ENCODE results near the gene APBA1. TPM values are rescaled to one million over a fixed set of nuclear protein-coding genes. Genes with fewer than 3 reads are reported as not detected.
"Not testable (repeated sequence)": the region's sequence is repeated elsewhere in the genome, so short reads cannot be mapped to it uniquely, and the experiment has no call there.

Gene APBA1
- total RNA-seq, 1 donor, result 0.52 TPM

DNA sequence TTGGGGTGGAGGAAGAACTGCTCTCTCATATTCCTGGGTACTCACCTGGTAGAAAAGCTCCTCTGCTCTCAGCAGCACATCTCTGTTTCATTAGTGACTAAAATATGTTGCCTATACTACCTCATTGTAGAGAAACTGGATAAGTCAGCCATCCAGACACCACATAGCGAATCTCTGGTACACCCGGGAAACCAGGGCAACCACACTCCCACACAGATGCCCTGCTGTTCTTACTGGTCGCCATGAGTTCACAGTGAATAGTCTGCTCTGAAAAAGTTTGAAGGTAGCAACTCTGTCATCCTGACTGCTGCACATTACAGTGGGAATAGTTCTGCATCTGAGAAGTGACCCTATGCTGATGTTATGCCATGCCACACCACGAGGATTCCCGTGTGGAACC is 212.2 kb downstream of the APBA1 start:
- H3K4me3 ChIP-seq (ENCODE audit: low read length), result no peak overlapping the region
- H3K27me3 ChIP-seq (ENCODE audit: insufficient read depth, low read length), result no peaks in the 10 kb centered on the region
- no peaks in the 10 kb centered on the region for H3K9me3 ChIP-seq (ENCODE audit: low read depth, low read length)
- H3K4me1 ChIP-seq (ENCODE audit: insufficient read depth, low read length), result no peaks in the 10 kb centered on the region

DNA sequence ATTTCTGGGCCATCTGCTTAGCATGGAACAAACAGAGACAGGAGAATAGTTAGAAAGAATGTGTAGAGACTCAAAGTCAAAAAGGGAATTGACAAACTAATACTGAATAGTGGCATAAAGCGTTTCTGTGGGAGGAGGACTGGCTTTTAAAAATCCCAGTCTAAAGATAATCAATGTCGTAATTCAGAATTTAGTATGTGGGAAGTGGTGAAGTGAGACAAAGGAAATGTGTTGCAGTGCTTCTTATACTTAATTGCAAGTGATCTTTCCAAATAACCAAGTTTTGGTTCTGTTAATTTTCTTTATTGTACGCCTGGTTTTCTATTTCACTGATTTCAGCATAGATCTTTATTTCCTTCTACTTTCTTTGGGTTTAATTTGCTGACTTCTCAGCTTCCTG is 214.0 kb downstream of the APBA1 start:
- Histone ChIP-seq H3K27me3 (ENCODE audit: insufficient read depth, low read length) (no peaks in the 10 kb centered on the region), H3K9me3 (ENCODE audit: low read depth, low read length) (no peaks in the 10 kb centered on the region), H3K4me1 (ENCODE audit: insufficient read depth, low read length) (peaks cover 7% of the 10 kb centered on the region), H3K4me3 (ENCODE audit: low read length) (no peak overlapping the region)

DNA sequence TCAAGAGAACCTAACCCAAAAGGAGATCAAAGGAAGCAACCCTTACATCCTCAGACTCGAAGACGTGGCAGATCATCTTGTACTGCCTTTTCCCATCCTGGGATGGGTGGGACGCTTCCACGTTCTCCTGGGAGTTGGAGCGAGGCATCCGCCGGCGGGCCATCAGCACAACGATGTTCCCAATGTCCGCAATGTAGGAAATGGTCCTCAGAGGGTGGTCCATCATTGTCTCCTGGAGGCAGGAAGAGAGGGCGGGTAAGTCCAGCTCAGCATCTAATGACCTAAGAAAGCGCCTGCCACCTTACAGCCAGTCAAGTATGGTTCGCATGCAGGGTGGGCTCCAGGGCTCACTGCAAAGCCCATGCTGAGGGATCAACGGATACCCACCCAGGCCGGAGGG is 216.0 kb downstream of the APBA1 start:
- H3K27me3 ChIP-seq (ENCODE audit: insufficient read depth, low read length), result no peaks in the 10 kb centered on the region
- no peaks in the 10 kb centered on the region for H3K9me3 ChIP-seq (ENCODE audit: low read depth, low read length)
- peaks cover 7% of the 10 kb centered on the region for H3K4me1 ChIP-seq (ENCODE audit: insufficient read depth, low read length)
- no peak overlapping the region for H3K4me3 ChIP-seq (ENCODE audit: low read length)

DNA sequence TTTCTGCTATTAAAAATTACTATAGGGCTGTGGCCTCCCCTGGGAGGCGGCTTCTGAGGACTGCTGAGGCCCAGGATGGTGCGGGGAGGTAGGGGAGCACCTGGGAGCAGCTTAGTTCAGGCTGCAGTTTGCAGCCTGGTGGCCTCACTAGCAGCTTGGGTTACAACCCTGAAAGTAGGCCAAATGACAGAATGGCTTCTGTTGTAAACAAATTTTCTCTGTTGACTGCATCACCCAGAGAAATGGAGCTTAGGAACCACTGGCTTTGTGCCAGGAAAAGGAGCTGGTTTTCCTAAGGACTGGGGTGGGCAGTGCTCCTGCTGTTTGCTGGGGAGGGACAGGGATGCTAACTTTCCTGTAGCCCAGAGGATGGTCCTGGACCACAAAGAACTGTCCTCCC is 216.9 kb downstream of the APBA1 start:
- Histone ChIP-seq H3K4me1 (ENCODE audit: insufficient read depth, low read length) (peaks cover 7% of the 10 kb centered on the region), H3K27me3 (ENCODE audit: insufficient read depth, low read length) (no peaks in the 10 kb centered on the region), H3K4me3 (ENCODE audit: low read length) (no peak overlapping the region), H3K9me3 (ENCODE audit: low read depth, low read length) (no peaks in the 10 kb centered on the region)

DNA sequence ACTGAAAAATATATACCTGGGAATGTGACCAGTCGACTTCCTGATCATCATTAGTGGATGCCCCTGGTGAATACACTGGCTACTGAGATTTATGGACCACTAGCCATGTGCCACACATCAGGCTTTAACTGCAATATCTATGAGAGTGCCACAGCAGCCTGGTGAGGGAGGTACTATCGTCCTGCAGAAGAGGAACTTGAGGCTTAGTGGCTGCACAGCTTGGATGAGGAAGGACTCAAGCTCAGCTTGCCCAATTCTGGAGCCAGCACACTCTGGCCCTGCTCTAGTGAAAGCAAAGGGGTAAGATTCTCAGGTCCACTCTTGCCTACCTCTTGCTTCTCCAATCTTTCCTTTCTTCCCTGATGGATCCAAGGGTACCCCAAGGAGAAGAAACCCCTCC is 217.8 kb downstream of the APBA1 start:
- Histone ChIP-seq H3K9me3 (ENCODE audit: low read depth, low read length) (no peaks in the 10 kb centered on the region), H3K27me3 (ENCODE audit: insufficient read depth, low read length) (no peaks in the 10 kb centered on the region), H3K4me1 (ENCODE audit: insufficient read depth, low read length) (peaks cover 7% of the 10 kb centered on the region), H3K4me3 (ENCODE audit: low read length) (no peak overlapping the region)

GRCh38 chr9:69453746-69454145 is 218.4 kb downstream of the APBA1 start:
- peaks cover 7% of the 10 kb centered on the region for H3K4me1 ChIP-seq (ENCODE audit: insufficient read depth, low read length)
- no peak overlapping the region for H3K4me3 ChIP-seq (ENCODE audit: low read length)
- H3K9me3 ChIP-seq (ENCODE audit: low read depth, low read length), result no peaks in the 10 kb centered on the region
- no peaks in the 10 kb centered on the region for H3K27me3 ChIP-seq (ENCODE audit: insufficient read depth, low read length)

- no peaks in the 10 kb centered on the region for H3K27me3 ChIP-seq (ENCODE audit: insufficient read depth, low read length)
- H3K9me3 ChIP-seq (ENCODE audit: low read depth, low read length), result no peaks in the 10 kb centered on the region
- H3K4me3 ChIP-seq (ENCODE audit: low read length), result no peak overlapping the region
- H3K4me1 ChIP-seq (ENCODE audit: insufficient read depth, low read length), result peaks cover 7% of the 10 kb centered on the region
These were observed 219.9 kb downstream of the APBA1 start for GRCh38 chr9:69452110-69452782.

DNA sequence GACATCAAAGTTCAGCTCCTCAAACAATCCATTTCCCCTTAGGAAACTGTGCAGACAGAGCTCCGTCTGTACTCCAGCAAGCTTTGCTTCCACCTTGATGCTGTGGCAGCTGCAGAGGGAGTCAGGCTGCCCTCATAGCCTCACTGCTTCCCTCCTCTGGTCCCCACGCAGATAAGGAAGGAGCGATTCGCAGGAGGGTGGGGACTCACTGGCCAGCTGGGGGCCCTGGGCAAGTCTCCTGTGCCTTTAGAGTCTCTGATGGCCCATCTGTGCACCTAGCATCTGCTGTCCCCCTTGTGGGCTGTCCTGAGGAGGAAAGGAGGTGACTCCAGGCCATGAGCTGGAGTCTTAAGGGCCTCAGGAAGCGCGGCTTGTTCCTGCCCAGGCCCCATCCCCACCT is 225.7 kb downstream of the APBA1 start:
- Histone ChIP-seq H3K4me1 (ENCODE audit: insufficient read depth, low read length) (no peaks in the 10 kb centered on the region), H3K9me3 (ENCODE audit: low read depth, low read length) (no peaks in the 10 kb centered on the region), H3K27me3 (ENCODE audit: insufficient read depth, low read length) (no peaks in the 10 kb centered on the region), H3K4me3 (ENCODE audit: low read length) (no peak overlapping the region)

GRCh38 chr9:69445251-69445650 is 226.9 kb downstream of the APBA1 start:
- Histone ChIP-seq H3K4me3 (ENCODE audit: low read length) (no peak overlapping the region), H3K4me1 (ENCODE audit: insufficient read depth, low read length) (no peaks in the 10 kb centered on the region), H3K9me3 (ENCODE audit: low read depth, low read length) (no peaks in the 10 kb centered on the region), H3K27me3 (ENCODE audit: insufficient read depth, low read length) (no peaks in the 10 kb centered on the region)

DNA sequence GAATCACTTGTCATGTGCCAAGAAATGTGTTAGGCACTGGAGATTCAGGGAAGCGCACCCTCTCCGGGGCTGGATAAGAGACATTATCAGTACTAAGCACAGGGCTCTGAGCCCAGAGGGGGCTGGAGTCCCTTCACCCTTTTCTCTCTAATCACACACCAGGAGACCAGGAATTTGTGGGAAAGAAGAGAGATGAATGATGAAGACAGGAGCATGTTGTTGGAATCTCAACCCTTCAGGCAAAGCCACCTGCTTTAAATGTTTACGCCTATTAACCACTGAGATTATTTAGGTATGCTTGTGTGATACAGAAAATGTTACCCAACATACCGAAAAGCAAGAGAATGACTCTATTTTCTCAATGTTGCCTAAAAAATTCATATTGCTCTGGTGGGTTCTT is 227.4 kb downstream of the APBA1 start:
- H3K9me3 ChIP-seq (ENCODE audit: low read depth, low read length), result no peaks in the 10 kb centered on the region
- H3K4me1 ChIP-seq (ENCODE audit: insufficient read depth, low read length), result no peaks in the 10 kb centered on the region
- no peaks in the 10 kb centered on the region for H3K27me3 ChIP-seq (ENCODE audit: insufficient read depth, low read length)
- H3K4me3 ChIP-seq (ENCODE audit: low read length), result no peak overlapping the region

- H3K4me3 ChIP-seq (ENCODE audit: low read length), result no peak overlapping the region
- H3K27me3 ChIP-seq (ENCODE audit: insufficient read depth, low read length), result no peaks in the 10 kb centered on the region
- H3K4me1 ChIP-seq (ENCODE audit: insufficient read depth, low read length), result no peaks in the 10 kb centered on the region
- no peaks in the 10 kb centered on the region for H3K9me3 ChIP-seq (ENCODE audit: low read depth, low read length)
These were observed 228.2 kb downstream of the APBA1 start for GRCh38 chr9:69444021-69444420.

DNA sequence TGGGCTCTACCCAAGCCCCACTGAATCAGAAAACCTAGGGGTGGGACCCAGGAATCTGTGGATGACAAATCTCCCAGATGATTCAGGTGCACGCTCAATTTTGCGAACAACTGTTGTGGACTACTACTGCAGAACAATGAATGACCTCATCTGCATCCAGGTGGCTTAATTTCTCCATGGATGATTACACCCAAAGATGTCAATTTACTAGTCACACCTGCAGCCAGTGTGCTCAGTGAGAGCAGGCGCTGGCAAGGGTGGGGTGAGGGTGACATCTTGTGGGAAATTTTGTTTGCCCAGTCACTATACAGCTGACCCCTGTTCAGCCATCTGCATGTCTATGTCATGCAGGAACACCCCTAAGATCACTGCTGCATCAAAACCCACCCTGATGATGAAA is 229.0 kb downstream of the APBA1 start:
- H3K4me3 ChIP-seq (ENCODE audit: low read length), result no peak overlapping the region
- no peaks in the 10 kb centered on the region for H3K4me1 ChIP-seq (ENCODE audit: insufficient read depth, low read length)
- H3K27me3 ChIP-seq (ENCODE audit: insufficient read depth, low read length), result no peaks in the 10 kb centered on the region
- no peaks in the 10 kb centered on the region for H3K9me3 ChIP-seq (ENCODE audit: low read depth, low read length)

DNA sequence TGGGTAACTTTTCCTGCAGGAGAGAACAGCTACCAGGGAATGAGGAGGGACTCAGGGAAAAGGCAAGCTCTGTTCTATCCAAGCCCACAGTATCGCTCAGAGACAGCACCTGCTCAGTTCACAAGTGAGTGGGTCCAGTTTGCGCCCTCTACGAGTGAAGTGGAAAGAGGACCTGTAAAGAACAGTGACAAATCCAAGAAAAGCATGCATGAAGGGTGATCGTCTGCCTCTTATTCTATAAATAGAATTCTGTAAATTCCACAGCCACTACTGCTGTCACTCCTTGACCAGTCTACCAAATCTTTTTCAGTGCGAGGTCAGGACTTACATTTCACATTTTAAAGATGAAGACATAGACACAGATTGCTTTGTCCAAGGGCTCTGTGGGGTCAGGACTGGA is 229.7 kb downstream of the APBA1 start:
- H3K4me3 ChIP-seq (ENCODE audit: low read length), result no peak overlapping the region
- no peaks in the 10 kb centered on the region for H3K9me3 ChIP-seq (ENCODE audit: low read depth, low read length)
- H3K4me1 ChIP-seq (ENCODE audit: insufficient read depth, low read length), result no peaks in the 10 kb centered on the region
- H3K27me3 ChIP-seq (ENCODE audit: insufficient read depth, low read length), result no peaks in the 10 kb centered on the region

- not testable (repeated sequence) for H3K4me1 ChIP-seq (ENCODE audit: insufficient read depth, low read length); H3K4me3 ChIP-seq (ENCODE audit: low read length); H3K9me3 ChIP-seq (ENCODE audit: low read depth, low read length); H3K27me3 ChIP-seq (ENCODE audit: insufficient read depth, low read length)
These were observed 231.8 kb downstream of the APBA1 start for GRCh38 chr9:69440254-69440955.

GRCh38 chr9:69439654-69440053 is 232.5 kb downstream of the APBA1 start:
- not testable (repeated sequence) for H3K4me3 ChIP-seq (ENCODE audit: low read length); H3K9me3 ChIP-seq (ENCODE audit: low read depth, low read length); H3K27me3 ChIP-seq (ENCODE audit: insufficient read depth, low read length); H3K4me1 ChIP-seq (ENCODE audit: insufficient read depth, low read length)

DNA sequence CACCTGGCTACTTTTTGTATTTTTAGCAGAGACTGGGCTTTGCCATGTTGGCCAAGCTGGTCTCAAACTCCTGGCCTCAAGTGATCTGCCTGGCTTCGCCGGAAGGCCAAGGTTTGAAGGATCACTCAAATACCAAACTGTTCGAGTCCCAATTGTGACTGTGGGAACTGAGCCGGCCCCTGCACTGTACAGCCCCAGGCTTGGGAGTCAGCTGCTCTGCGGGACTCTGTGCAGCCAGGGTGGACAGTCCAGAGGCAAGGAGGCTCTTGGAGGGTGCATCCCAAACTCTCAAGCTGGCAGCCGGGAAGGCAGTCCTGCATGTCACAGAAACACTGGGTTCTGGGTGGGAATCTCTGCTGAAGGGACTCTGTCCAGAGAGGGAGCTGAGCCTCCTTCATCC is 238.2 kb downstream of the APBA1 start:
- H3K4me1 ChIP-seq (ENCODE audit: insufficient read depth, low read length), result no peaks in the 10 kb centered on the region
- H3K9me3 ChIP-seq (ENCODE audit: low read depth, low read length), result no peaks in the 10 kb centered on the region
- no peak overlapping the region for H3K4me3 ChIP-seq (ENCODE audit: low read length)

More for the DNA sequence above, 238.2 kb downstream of the APBA1 start:
- H3K27me3 ChIP-seq (ENCODE audit: insufficient read depth, low read length), result no peaks in the 10 kb centered on the region
